Ureter (tissue), 1 donor: ENCODE data around the gene ALDOB. TPM values are rescaled to one million over a fixed set of nuclear protein-coding genes. Genes with fewer than 3 reads are reported as not detected.

Experiments used
- DNase-seq: peaks from one replicate; pipeline ENCODE4 v3.0.0-alpha.2; 2020; ENCODE audit warnings: low spot score
- total RNA-seq: library from RNA; stranded (reverse); gene quantifications from one replicate; pipeline ENCODE4 v1.2.4, GENCODE V29; 2023
- donor health status: DM: yes; HTN: yes; CAD: no.

The ALDOB gene
- total RNA-seq, 1 donor from 2014 or later, result 0.70 TPM

DNA sequence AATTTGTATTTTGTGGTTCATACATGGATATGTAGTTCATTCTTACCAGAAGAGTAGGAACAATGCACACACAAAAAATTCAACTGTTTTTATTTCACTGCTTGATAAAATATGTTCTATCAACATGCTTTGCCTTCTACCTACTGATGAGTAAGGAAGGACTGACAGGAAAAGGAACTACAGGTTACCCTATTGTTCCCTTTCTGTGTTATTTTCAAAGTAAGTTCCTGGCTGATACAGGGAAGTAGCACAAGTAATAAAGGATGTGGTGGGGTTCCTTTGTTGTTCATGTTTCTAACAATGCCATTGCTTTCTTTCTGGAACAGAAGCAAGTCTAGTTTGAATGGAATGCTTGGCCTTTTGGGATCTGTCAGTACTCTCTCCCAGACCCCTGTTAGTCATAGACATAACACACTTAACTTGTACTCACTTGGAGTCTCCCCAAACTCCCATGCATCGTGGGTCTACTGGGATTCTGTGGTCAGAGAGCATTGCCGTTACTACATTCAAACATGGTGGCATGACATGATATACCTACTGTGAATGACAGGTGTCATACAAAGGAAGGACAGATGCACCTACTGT, 20.2 kb upstream of the ALDOB start:
- DNase-seq, result no peak

DNA sequence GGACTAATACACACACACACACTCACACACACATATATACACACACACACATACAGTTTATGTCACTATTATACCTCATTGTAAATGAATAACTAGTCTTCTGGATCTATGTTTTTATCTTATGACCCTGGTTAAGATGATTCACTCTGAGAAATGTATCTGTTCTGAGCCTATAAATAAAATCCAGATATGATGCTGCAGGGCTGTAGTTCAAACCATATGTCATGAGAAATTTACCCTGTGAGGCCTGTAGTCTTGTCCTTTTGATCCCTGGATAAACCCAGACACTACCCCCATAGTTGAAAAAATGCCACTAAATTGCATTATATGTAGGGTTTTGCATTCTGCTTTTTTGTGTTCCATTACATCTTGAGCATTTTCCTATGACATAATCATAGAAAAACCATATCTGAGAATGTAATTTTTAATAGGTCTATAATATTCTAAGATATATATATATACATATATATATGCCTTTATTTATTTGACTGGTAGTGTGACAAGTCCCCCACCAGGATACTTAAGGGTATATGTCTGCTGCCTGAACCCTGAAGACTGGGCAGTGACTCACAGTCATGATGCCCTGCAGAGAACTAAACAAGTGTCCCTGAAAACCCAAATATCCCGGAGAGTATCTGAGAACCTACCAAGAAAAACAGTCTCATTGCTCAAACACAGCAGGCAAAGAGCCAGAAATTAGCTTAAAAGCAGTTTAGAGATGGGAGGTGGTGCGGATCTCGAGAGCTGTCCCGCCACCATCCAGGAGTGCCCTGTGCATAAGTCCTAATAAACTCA, 18.4 kb upstream of the ALDOB start:
- DNase-seq, result no peak

DNA sequence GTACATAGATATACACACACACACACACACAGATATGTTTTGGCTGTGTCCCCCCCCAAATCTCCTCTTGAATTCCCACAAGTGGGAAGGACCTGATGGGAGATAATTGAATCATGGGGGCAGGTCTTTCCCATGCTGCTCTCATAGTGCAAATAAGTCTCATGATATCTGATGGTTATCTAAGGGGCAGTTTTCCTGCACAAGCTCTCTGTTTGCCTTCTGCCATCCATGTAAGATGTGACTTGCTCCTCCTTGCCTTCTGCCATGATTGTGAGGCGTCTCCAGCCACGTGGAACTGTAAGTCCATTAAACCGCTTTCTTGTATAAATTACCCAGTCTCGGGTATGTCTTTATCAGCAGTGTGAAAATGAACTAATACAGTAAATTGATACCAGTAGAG, 15.9 kb upstream of the ALDOB start:
- DNase-seq, result no peak

DNA sequence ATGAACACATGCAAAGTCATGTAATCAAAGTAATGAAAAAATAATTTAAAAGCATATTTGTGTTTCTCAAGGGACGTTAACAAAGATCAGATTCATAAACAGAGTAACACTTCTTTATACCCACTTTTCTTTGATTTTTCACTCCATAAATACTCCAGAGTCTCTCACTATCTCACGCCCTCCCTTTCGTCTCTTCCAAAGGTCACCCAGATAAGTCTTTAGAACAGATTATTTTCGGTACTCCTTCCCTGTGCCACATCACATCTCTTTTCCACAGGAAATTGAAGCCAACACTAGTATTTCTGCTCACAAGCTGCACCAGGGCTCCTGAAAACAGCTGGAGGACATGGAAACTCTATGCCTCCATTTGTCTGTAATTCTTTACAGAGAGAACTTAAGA, 15.4 kb upstream of the ALDOB start:
- no peak for DNase-seq

DNA sequence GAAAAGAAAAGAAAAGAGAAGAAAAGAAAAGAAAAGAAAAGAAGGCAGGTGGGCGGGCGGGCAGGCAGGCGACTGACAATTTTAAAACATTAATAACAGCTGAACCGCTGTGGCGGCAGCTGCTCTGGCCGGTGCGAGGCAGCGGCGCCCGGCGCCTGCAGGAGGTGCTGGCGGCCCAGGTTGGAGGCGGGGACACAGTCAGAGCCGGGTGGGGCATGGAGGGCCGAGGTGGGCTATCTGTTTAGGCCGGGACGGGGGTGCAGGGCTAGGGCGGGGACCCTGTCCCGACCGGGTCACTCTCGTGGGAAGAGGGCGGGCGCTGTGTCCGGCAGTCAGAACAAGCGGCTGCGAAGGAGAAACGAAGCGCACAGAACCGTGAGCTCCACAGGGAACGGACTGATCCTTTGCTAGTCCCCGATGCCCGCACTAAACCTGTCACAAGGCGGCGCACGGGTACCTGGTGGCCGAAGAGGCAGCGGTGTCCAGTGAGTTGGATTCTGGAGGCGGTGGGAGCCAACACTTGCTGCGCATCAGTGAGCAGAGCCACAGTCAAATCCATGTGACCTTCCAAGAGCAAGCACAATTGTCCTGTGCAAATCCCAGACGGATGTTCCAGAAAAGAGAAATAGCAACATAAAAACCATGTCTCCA, 13.6 kb upstream of the ALDOB start:
- peak; percentile 56 for DNase-seq

DNA sequence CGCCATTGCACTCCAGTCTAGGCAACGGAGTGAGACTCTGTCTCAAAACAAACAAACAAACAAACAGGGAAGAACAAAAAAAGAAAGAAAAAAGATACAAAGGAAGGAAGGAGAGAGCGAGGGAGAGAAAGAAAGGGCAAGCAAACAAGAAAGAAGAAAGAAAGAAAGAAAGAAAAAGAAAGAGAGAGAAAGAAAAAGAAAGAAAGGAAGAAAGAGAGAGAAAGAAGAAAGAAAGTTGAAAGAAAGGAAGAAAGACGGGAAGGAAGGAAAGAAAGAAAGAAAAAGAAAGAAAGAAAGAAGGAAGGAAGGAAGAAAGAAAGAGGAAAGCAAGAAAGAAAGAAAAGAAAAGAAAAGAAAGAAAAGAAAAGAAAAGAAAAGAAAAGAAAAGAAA, 13.1 kb upstream of the ALDOB start:
- no peak for DNase-seq

DNA sequence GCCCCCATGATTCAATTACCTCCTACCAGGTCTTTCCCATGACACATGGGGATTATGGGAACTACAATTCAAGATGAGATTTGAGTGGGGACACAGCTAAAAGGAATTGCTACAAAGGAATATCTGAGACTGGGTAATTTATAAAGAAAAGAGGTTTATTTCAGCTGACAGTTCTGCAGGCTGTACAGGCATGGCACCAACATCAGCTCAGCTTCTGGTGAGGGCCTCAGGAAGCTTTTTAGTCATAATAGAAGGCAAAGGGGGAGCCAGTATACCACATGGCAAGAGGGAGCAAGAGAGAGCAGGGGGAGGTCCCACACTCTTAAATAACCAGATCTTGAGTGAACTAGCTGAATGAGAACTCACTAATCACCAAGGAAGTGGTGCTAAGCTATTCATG, 11.2 kb upstream of the ALDOB start:
- no peak for DNase-seq

DNA sequence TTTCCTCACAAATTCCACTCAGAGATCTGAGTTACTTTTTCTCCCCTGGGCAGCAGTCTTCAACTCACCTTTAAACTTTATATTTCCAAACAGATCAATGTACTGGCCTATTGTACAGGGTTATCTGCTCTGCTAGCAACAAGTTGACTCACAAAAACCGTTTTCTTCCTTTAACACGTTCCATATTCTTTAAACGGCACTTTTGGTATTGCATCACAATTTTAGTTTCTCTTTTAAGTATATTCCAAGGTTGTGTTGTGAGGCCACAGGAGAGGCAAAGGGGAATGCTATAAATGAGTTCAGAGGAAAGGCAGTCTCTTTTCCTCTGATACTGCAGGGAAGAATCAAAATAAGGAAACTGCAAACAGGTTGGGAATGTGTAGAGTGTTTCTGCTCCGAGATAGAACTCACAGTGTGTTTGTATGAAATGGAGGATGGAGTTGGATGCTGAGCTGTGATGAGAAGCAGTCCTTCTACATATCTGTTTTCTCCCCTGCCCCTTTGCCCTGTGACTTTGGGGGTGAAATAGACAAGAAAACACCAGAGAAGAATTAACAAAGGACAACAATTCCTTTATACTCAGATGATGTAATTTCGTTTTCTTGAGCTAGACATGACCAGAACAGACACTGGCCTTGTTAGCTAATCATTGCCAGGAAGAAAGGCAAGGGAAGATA, 9.9 kb upstream of the ALDOB start:
- DNase-seq, result no peak

DNA sequence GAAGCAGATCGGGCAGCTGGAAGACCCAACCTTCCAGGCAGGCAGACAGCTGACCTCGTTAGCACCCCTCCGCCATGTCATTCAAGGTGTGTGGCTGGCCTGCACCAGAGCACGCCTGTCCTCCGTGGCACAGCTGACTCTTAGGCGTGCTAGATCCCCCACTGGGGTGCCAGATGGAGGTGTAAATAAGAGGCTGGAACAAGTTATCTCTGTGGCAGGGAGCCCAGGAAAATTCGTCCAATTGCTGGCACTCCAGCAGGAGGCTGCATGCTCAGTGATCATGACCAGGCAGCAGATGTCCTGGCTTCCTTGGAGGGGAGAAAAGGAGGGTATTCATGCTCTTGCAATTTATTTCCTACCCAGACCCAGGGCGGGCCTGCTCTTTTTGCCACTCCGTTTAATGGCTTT, 7.8 kb upstream of the ALDOB start:
- no peak for DNase-seq

DNA sequence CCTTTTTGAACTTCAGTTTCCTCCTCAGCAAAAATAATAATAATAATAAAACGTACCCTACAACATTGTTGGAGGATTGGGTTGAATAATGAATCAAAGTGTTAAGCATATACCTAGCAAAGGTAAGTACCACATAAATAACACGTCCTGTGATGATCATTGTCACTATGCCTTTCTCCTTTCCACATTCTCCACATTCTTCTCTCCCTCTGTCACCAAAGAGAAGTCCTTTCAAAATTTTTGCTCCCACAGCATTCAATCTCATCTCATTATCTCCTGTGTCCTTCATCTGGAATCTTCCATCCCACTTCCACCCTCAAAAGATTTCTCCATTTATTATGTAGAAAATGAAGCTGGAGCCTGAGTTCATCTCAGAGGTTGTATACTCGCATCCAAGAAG, 7.2 kb upstream of the ALDOB start:
- no peak for DNase-seq

DNA sequence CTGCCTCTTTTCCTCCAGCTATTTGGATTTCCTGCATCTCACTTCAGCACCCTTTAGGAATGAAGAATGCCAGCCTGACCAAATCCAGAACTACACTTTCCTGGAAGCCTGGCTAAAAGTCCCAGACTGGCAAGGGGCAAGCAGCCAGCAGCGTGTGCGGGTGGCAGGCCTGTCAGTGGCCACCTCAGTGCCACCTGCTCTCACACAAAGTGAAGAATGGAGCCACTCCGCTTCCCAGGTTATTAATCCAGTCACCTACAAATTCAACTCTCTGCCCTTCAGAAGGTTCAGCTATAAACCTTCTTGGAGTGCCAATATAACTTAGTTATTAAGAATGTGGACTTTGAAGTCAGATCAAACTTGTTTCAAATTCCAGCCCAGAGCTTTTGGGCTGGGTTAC, 6.7 kb upstream of the ALDOB start:
- no peak for DNase-seq

DNA sequence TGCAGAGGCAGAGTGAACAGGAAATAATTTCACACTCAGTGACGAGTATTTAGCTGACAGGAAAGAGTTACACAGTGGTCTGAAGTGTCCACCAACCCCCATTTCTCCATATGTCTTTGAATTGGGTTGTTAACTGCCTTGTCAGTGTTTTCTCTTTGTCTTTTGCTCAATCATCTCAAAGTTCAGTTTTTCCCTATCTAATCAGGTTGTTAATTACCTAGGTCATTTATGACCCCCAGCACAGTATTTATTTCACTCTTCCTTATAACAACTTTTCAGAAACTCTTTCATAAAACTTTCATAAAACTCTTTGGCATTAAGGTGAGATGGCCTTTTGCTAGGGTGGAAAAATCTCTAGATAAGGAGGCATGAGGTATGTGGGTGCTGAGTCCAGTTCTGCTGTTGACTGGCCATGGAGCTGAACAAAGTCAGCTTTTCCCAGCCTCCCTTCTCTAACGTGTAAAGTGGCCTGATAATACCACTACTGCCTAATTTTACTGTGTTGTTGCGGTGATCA, 5.2 kb upstream of the ALDOB start:
- no peak for DNase-seq

DNA sequence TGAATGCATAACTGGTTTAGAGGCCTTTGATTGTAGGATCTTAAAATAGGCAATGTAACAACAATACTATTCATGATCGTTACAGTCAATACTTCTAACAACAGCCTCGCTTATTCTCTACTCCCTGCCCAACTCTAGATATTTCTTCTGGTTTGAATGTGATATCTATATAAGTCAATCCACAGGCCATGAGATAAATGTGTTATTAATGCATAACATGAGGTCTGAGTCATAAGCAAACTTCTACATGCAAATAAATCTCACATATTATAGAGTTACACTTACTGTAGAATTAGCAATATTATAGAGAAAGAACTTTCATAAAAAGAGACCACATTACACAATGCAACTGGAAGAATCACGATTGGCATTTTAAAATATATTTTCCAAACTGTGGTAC, 2.9 kb upstream of the ALDOB start:
- DNase-seq, result no peak

DNA sequence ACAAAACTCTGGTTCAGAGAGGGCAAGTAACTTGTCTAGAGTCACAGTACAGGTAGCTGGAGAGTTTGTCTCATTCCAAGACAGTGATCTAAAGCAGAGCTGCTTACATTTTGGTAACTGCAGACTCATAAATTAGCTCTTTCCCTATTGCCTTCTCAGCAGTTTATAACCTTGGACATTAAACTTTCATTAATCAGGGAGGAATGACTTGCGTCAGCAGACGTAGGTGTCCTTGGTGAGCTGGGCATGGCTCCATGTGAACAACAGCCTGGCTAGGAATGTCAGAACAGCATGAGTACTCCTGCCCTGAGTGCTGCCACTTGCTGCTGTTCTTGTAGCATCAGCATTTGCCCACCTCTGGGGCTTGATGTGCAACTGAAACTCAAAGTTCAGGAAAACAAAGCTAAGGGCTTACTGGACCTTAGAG, 2.2 kb upstream of the ALDOB start:
- DNase-seq, result no peak

DNA sequence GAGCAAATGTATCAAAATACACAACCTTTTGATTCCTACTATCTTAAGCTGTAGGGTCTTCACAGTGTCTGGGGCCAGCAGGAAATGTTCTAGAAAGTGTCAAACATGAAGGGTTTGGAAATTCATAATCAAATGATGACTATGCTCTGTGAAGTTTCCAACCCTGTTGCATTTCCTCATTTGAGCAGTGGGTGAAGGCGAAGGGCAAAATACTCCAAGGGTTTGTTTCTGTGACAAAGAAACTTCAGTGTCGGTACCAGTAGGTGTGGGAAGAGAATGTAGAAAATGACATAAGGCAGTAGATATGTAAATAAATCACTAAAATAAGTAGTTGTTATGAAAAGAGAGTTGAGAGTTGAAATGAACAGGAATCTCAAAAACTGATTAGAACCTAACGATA, 576 bp downstream of the ALDOB start:
- no peak for DNase-seq

DNA sequence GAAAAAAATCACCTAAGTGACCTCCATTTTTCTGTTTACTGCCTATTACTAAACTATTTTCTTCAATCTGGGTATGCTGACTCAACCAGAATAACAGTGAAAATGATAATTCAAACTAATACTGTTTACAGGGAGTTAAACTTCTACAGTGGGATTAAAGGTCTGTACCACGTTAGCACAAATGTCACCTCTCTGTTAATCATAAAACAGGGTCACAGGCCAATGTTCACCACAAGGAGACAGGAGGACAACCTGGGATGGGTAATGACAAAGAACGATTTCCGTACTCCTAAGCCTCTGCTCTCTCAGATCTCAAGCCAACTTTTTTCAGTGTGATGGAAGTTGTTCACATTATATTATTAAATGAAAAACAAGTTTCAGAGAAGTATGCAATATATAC, 2.3 kb downstream of the ALDOB start:
- no peak for DNase-seq

DNA sequence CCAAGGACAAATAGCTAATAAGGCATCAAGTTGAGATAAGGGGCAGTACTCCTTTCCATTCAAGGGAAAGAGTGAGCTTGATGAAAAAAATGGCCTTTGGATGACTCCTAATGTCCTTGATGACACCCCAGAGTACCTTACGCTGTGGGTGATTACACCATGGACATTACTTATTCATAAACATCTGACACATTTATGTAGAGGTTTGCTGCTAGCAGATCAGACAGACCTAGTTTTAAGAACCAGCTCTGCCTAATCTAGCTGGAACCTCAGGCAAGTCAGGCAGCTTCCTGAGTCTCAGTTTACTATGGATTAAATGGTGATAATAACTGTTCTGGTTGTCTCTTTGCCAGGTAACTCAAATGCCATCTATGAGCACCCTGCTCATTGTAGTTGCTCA, 2.8 kb downstream of the ALDOB start:
- no peak for DNase-seq

DNA sequence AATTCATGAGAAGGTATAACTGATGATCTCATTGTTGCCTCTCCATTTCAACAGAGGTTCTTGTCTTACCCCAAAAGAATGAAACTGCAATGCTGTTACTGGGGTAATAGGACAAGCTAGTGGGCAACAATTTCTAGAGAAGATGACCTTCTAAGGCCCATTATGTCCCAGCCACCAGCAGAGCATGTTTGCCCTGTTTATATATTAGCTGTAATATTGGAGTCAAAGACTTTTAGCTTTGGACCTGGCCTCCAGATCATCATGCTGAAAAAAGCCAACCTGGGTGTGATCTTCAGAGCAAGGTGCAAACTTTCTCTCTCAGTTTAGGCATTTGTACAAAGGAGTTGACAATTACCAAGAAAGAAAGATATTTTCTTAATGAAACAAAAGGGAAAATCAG, 3.4 kb downstream of the ALDOB start:
- no peak for DNase-seq

DNA sequence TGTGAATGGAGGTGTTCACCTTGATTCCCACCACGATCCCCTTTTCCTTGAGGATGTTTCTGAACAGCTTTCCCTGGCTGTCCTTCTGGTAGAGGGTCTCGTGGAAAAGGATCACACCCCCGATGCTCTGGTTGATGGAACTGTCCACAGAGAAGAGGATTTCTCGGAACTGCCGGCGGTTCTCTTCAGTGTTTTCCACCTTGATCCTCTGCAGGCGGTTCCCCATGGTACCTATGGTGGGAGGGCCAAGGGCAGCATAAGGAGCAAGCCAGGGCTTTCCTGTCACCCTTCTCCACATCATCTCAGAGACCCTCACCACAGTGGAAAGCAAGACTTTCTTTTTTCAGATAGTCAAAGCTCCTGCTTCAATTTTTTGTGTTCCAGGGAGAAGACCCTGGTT, 5.8 kb downstream of the ALDOB start:
- no peak for DNase-seq

DNA sequence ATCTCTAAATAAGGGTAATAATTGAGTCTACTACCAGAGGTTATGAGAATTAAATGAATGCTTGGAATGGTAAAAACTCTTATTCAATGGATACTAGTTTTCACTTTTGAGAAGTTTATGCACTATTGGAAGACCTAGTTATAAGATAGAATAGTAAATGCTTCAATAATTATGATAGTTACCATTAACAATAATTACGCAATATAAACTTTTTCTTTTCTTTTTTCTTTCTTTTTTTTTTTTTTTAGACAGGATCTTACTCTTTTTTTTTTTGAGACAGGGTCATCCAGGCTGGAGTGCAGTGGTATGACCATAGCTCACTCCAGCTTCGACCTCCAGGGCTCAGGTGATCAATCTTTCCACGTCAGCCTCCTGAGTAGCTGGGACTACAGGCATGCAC, 6.7 kb downstream of the ALDOB start:
- no peak for DNase-seq

DNA sequence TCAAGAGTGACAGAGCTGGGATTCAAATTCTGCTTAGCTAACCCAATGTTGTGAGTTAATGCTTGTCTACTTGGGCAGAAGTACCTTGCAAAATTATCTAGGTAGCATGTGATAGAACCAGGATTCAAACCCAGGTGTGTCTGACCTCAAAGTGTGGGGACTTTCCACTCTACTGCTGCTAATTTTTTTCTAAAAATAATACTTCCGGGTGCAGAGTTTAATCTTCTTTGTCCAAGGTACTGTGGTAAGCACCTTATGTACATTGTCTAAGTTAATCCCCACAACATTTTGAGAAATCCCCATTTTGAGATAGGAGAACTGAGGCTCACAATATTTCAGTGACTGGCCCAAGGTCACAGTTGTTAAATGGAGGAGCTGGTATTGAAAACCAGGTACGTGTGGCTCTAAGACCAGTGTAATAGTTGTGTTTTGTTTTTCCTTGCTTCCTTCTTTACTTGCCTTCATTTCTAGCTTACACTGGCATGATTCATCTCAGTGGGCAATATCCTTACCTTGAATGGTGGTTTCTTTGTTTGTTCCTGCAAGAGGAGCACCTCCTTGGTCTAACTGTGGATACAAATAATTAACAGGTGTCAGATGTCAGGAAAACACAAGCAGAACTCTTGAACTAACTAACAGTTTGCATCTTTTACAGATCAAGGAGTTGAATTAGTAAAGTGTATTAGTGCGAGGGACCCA, 7.5 kb downstream of the ALDOB start:
- DNase-seq, result no peak

DNA sequence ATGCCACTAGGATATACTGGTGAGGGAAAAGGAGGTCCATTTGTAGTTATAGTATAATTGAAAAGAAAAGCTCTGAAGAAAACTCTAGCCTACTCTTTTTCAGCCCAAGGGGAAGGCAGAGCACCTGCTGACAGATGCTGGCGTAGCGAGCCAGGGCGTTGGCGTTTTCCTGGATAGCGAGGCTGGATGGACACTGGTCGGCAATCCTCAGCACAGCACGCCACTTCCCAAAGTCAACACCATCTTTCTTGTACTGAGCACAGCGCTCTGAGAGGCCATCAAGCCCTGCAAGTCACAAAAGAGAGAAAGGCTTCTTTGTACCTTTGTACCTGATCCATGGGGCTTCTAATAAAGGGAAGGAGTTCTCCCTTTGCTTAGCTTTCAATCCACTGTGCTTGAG, 8.2 kb downstream of the ALDOB start:
- DNase-seq, result no peak
